GM12878 (cell line): ENCODE measurements around the gene KRR1. TPM values are rescaled to one million over a fixed set of nuclear protein-coding genes. Genes with fewer than 3 reads are reported as not detected.

Experiments
- ATAC-seq: fragments of 200-7000 bp; cut with Tn5 transposase; 3 replicates; pipeline ENCODE4 v1.9.1; 2020; ENCODE audit warnings: mild to moderate bottlenecking, moderate library complexity
- BruUV-seq: library from RNA; stranded (reverse); fragments of 400-500 nt; replicated peaks from 2 replicates; lab custom pipeline; 2021; lab: Mats Ljungman, UMichigan
- CTCF ChIA-PET: fragments of 300-600 bp; sonication (Branson Sonifier 250); formaldehyde crosslinking; extraction: SDS; loops from one replicate; lab custom pipeline; 2021; ENCODE audit warnings: inconsistent platforms; lab: Yijun Ruan, JAX
- POLR2A ChIA-PET: fragments of 350-600 bp; formaldehyde crosslinking; extraction: SDS; loops from one replicate; lab custom pipeline; 2021; ENCODE audit warnings: inconsistent platforms; lab: Charles Lee
- RAD21 ChIA-PET: fragments of 300-600 bp; sonication (Branson Sonifier 250); formaldehyde crosslinking; loops from one replicate; lab custom pipeline; 2023; ENCODE audit warnings: antibody characterized with exemption; ENCODE audit not compliant: unreplicated experiment; lab: Charles Lee
- SMC1A ChIA-PET: fragments of 300-600 bp; sonication (Branson Sonifier 250); formaldehyde crosslinking; loops from one replicate; lab custom pipeline; 2023; ENCODE audit not compliant: unreplicated experiment, uncharacterized antibody; lab: Charles Lee
- DNase-seq: peaks from one replicate; pipeline ENCODE4 v3.0.0-alpha.2; 2011; ENCODE audit warnings: low read depth, low spot score
- FAIRE-seq: peaks from 3 replicates; lab custom pipeline; 2011; peaks lifted over from hg19 to GRCh38; lab: Jason Lieb, UNC
- H2AFZ ChIP-seq: 2 replicates; pipeline ENCODE4 v1.6.0; 2011; ENCODE audit warnings: low read depth, low read length, control low read depth; ENCODE audit not compliant: control insufficient read depth
- H3K27ac ChIP-seq: 2 replicates; pipeline ENCODE4 v1.5.1; 2011; ENCODE audit warnings: control low read depth; ENCODE audit not compliant: control insufficient read depth, insufficient read depth
- H3K27me3 ChIP-seq, 2 experiments: replicated peaks in 1 of 2; 2 replicates each; pipeline versions ENCODE4 v1.6.0 to v1.6.1; 2011; ENCODE audit warnings: low read length in 1 of 2; ENCODE audit not compliant: control insufficient read depth in 2 of 2, insufficient read depth in 2 of 2
- H3K36me3 ChIP-seq, 2 experiments: 2 replicates each; pipeline ENCODE4 v1.5.1; 2011; ENCODE audit warnings: low read length in 1 of 2; ENCODE audit not compliant: control insufficient read depth in 2 of 2, insufficient read depth in 2 of 2
- H3K4me1 ChIP-seq: 2 replicates; pipeline ENCODE4 v1.6.1; 2011; ENCODE audit warnings: mild to moderate bottlenecking, low read length, moderate library complexity, mixed read lengths; ENCODE audit not compliant: control insufficient read depth, insufficient read depth
- H3K4me2 ChIP-seq: 2 replicates; pipeline ENCODE4 v1.6.0; 2011; ENCODE audit warnings: control low read depth; ENCODE audit not compliant: control insufficient read depth, insufficient read depth
- H3K4me3 ChIP-seq: fragments of 200-600 bp; sonication (generic); 2 replicates; pipeline ENCODE4 v1.5.1; 2016
- H3K79me2 ChIP-seq: 2 replicates; pipeline ENCODE4 v1.6.0; 2011; ENCODE audit warnings: low read length; ENCODE audit not compliant: control insufficient read depth, insufficient read depth
- H3K9ac ChIP-seq: 2 replicates; pipeline ENCODE4 v1.8.0; 2011; ENCODE audit warnings: low read length, control low read depth, mixed read lengths; ENCODE audit not compliant: control insufficient read depth, insufficient read depth
- H3K9me3 ChIP-seq: replicated peaks from 3 replicates; pipeline ENCODE4 v1.5.1; 2011; ENCODE audit warnings: mild to moderate bottlenecking, low read length; ENCODE audit not compliant: control insufficient read depth, insufficient read depth
- H4K20me1 ChIP-seq: 2 replicates; pipeline ENCODE4 v1.6.0; 2011; ENCODE audit not compliant: control insufficient read depth, insufficient read depth
- E4F1 ChIP-seq: fragments of 450-650 bp; IDR thresholded peaks from 2 replicates; pipeline ENCODE4 v1.6.1; 2018; ENCODE audit warnings: borderline replicate concordance, mild to moderate bottlenecking; ENCODE audit not compliant: partially characterized antibody
- EED ChIP-seq: sonication (generic); IDR thresholded peaks from 2 replicates; pipeline ENCODE4 v1.6.1; 2016; ENCODE audit warnings: antibody characterized with exemption, low read depth
- ESRRA ChIP-seq: IDR thresholded peaks from 2 replicates; pipeline ENCODE4 v1.6.1; 2012; ENCODE audit warnings: mild to moderate bottlenecking, low read length, improper control_type of control experiment
- FOS ChIP-seq: IDR thresholded peaks from 3 replicates; pipeline ENCODE4 v1.6.1; 2011; ENCODE audit warnings: borderline replicate concordance; ENCODE audit not compliant: insufficient read length; ENCODE audit errors: extremely low read depth
- HCFC1 ChIP-seq: fragments of 150-350 bp; IDR thresholded peaks from 2 replicates; pipeline ENCODE4 v1.6.1; 2014; ENCODE audit warnings: low read length
- RCOR1 ChIP-seq: conservative IDR thresholded peaks from 2 replicates; pipeline ENCODE4 v1.6.1; 2012; ENCODE audit warnings: low read depth, low read length, improper control_type of control experiment
- RELA ChIP-seq: fragments of 450-650 bp; IDR thresholded peaks from 2 replicates; pipeline ENCODE4 v1.8.0; 2014; ENCODE audit warnings: borderline replicate concordance; ENCODE audit not compliant: partially characterized antibody
- RELB ChIP-seq: fragments of 450-650 bp; IDR thresholded peaks from 2 replicates; pipeline ENCODE4 v1.6.1; 2017; ENCODE audit warnings: low read depth, mild to moderate bottlenecking, moderate library complexity
- REST ChIP-seq: IDR thresholded peaks from 2 replicates; pipeline ENCODE4 v1.6.1; 2012; ENCODE audit warnings: mild to moderate bottlenecking, low read depth, low read length
- SREBF2 ChIP-seq: IDR thresholded peaks from 2 replicates; pipeline ENCODE4 v1.6.1; 2012; ENCODE audit warnings: mild to moderate bottlenecking, low read length
- TCF12 ChIP-seq: IDR thresholded peaks from 2 replicates; pipeline ENCODE4 v1.6.1; 2011; ENCODE audit warnings: low read depth, mild to moderate bottlenecking, low read length
- WGBS: methylation state at CpG from one replicate; pipeline ENCODE4 v1.1.6; 2016; ENCODE audit warnings: low lambda C conversion rate; ENCODE audit not compliant: insufficient replicate concordance, insufficient coverage; ENCODE audit errors: missing lambda C conversion rate; 5-methylcytosine and 5-hydroxymethylcytosine counted together
- in situ Hi-C: fragments of 300-500 bp; cut with MboI; formaldehyde crosslinking; loops from 9 replicates; pipeline ENCODE4 v1.14.3; 2018; ENCODE audit warnings: mixed read lengths
- intact Hi-C: fragments of 100-400 bp; cut with micrococcal nuclease; formaldehyde crosslinking; loops from one replicate; pipeline ENCODE4 v1.14.2; 2022; ENCODE audit not compliant: unreplicated experiment
- polyA plus RNA-seq, 11 experiments: library from polyadenylated mRNA; depleted of rRNA in 4 of 11; unstranded in 6 of 11; stranded (reverse) in 5 of 11; fragments of >200 nt; fragmentation: Nextera tagmentation in 4 of 11; fragmentation: Illumina TruSeq in 1 of 11; extraction: Ambion mirVana in 4 of 11; extraction: Trizol in 1 of 11; gene quantifications; 1 replicate in 1 of 11; 2 replicates in 10 of 11; pipeline versions ENCODE4 v1.2.1 to v1.2.3, GENCODE V29; 2011 to 2016; ENCODE audit warnings: inconsistent platforms in 2 of 11, missing spikeins in 2 of 11, low read depth in 1 of 11
- total RNA-seq, 4 experiments: library from RNA; depleted of rRNA in 3 of 4; stranded (reverse); fragments of >200 nt in 3 of 4; fragmentation: Illumina TruSeq in 1 of 4; extraction: Trizol in 1 of 4; gene quantifications; 2 replicates each; pipeline versions ENCODE4 v1.2.1 to v1.2.3, GENCODE V29; 2013 to 2021

KRR1 gene
- total and polyA plus RNA-seq, 10 of the 15 experiments (the other 5 are each of a cell fraction or from before 2014, with no cell fraction given), result 29.6 to 103 (median 75.3) TPM

GRCh38 chr12:75556311-75556899 is 45.0 kb upstream of the KRR1 start (continued):
- TF ChIP-seq RELB (no peak), REST (no peak), HCFC1 (no peak), SREBF2 (no peak), RCOR1 (no peak)

- H3K27ac ChIP-seq, result no peak overlapping the region
- no peaks in the 10 kb centered on the region for H3K9me3 ChIP-seq
- H3K79me2 ChIP-seq, result no peaks in the 10 kb centered on the region
- BruUV-seq, result no TSS peak
- no peaks in the 10 kb centered on the region for H3K36me3 ChIP-seq
- H3K4me1 ChIP-seq, result no peaks in the 10 kb centered on the region
- FAIRE-seq, result no peak
- H3K4me2 ChIP-seq, result no peak overlapping the region
- ChIA-PET CTCF (interaction anchor here (0.9 to 3.2 kb wide), 7 partner anchors 11 to 483 kb away, joined by 3 to 17 read pairs (median 3); partner anchors contain the start of gene GLIPR1L2), RAD21 (interaction anchor here (0.9 to 2.4 kb wide), 7 partner anchors 11 to 483 kb away, joined by 3 to 12 read pairs (median 3); partner anchors contain the start of gene PHLDA1), SMC1A (interaction anchor here (0.7 to 2.5 kb wide), 8 partner anchors 11 to 479 kb away, joined by 3 to 16 read pairs (median 4); no protein-coding TSS in a partner anchor), POLR2A (interaction anchor here (0.6 to 1.3 kb wide), 3 partner anchors 8 to 978 kb away, joined by 3 to 4 read pairs (median 3); no protein-coding TSS in a partner anchor)
- intact Hi-C loops (no loop called here), in situ Hi-C loops (no loop called here)
- no peaks in the 10 kb centered on the region for H3K27me3 ChIP-seq
- no peak for ATAC-seq
- no peak for DNase-seq
- H4K20me1 ChIP-seq, result no peaks in the 10 kb centered on the region
- no peak overlapping the region for H3K9ac ChIP-seq
- H2AFZ ChIP-seq, result no peak overlapping the region
- H3K4me3 ChIP-seq, result no peak overlapping the region
- 0% methylated on average over 1 of the region's 1 CpG for WGBS
- TF ChIP-seq EED, result no peak
- no peak for TF ChIP-seq E4F1
- TF ChIP-seq RELA, result no peak
- no peak for TF ChIP-seq ESRRA
- no peak for TF ChIP-seq FOS
- no peak for TF ChIP-seq TCF12
Measured at GRCh38 chr12:75554556-75554880, 43.1 kb upstream of the KRR1 start.
